GM12878 (cell line): ENCODE measurements around the gene B9D1. TPM values are rescaled to one million over a fixed set of nuclear protein-coding genes. Genes with fewer than 3 reads are reported as not detected.

Experiments used
- ATAC-seq: fragments of 200-7000 bp; cut with Tn5 transposase; 3 replicates; pipeline ENCODE4 v1.9.1; 2020; ENCODE audit warnings: mild to moderate bottlenecking, moderate library complexity
- BruUV-seq: library from RNA; stranded (reverse); fragments of 400-500 nt; replicated peaks from 2 replicates; lab custom pipeline; 2021; lab: Mats Ljungman, UMichigan
- CTCF ChIA-PET: fragments of 300-600 bp; sonication (Branson Sonifier 250); formaldehyde crosslinking; extraction: SDS; loops from one replicate; lab custom pipeline; 2021; ENCODE audit warnings: inconsistent platforms; lab: Yijun Ruan, JAX
- POLR2A ChIA-PET: fragments of 350-600 bp; formaldehyde crosslinking; extraction: SDS; loops from one replicate; lab custom pipeline; 2021; ENCODE audit warnings: inconsistent platforms; lab: Charles Lee
- RAD21 ChIA-PET: fragments of 300-600 bp; sonication (Branson Sonifier 250); formaldehyde crosslinking; loops from one replicate; lab custom pipeline; 2023; ENCODE audit warnings: antibody characterized with exemption; ENCODE audit not compliant: unreplicated experiment; lab: Charles Lee
- SMC1A ChIA-PET: fragments of 300-600 bp; sonication (Branson Sonifier 250); formaldehyde crosslinking; loops from one replicate; lab custom pipeline; 2023; ENCODE audit not compliant: unreplicated experiment, uncharacterized antibody; lab: Charles Lee
- DNase-seq: peaks from one replicate; pipeline ENCODE4 v3.0.0-alpha.2; 2011; ENCODE audit warnings: low read depth, low spot score
- FAIRE-seq: peaks from 3 replicates; lab custom pipeline; 2011; peaks lifted over from hg19 to GRCh38; lab: Jason Lieb, UNC
- H2AFZ ChIP-seq: 2 replicates; pipeline ENCODE4 v1.6.0; 2011; ENCODE audit warnings: low read depth, low read length, control low read depth; ENCODE audit not compliant: control insufficient read depth
- H3K27ac ChIP-seq: 2 replicates; pipeline ENCODE4 v1.5.1; 2011; ENCODE audit warnings: control low read depth; ENCODE audit not compliant: control insufficient read depth, insufficient read depth
- H3K27me3 ChIP-seq, 2 experiments: replicated peaks in 1 of 2; 2 replicates each; pipeline versions ENCODE4 v1.6.0 to v1.6.1; 2011; ENCODE audit warnings: low read length in 1 of 2; ENCODE audit not compliant: control insufficient read depth in 2 of 2, insufficient read depth in 2 of 2
- H3K36me3 ChIP-seq, 2 experiments: 2 replicates each; pipeline ENCODE4 v1.5.1; 2011; ENCODE audit warnings: low read length in 1 of 2; ENCODE audit not compliant: control insufficient read depth in 2 of 2, insufficient read depth in 2 of 2
- H3K4me1 ChIP-seq: 2 replicates; pipeline ENCODE4 v1.6.1; 2011; ENCODE audit warnings: mild to moderate bottlenecking, low read length, moderate library complexity, mixed read lengths; ENCODE audit not compliant: control insufficient read depth, insufficient read depth
- H3K4me2 ChIP-seq: 2 replicates; pipeline ENCODE4 v1.6.0; 2011; ENCODE audit warnings: control low read depth; ENCODE audit not compliant: control insufficient read depth, insufficient read depth
- H3K4me3 ChIP-seq: fragments of 200-600 bp; sonication (generic); 2 replicates; pipeline ENCODE4 v1.5.1; 2016
- H3K79me2 ChIP-seq: 2 replicates; pipeline ENCODE4 v1.6.0; 2011; ENCODE audit warnings: low read length; ENCODE audit not compliant: control insufficient read depth, insufficient read depth
- H3K9ac ChIP-seq: 2 replicates; pipeline ENCODE4 v1.8.0; 2011; ENCODE audit warnings: low read length, control low read depth, mixed read lengths; ENCODE audit not compliant: control insufficient read depth, insufficient read depth
- H3K9me3 ChIP-seq: replicated peaks from 3 replicates; pipeline ENCODE4 v1.5.1; 2011; ENCODE audit warnings: mild to moderate bottlenecking, low read length; ENCODE audit not compliant: control insufficient read depth, insufficient read depth
- H4K20me1 ChIP-seq: 2 replicates; pipeline ENCODE4 v1.6.0; 2011; ENCODE audit not compliant: control insufficient read depth, insufficient read depth
- BACH1 ChIP-seq: fragments of 450-650 bp; IDR thresholded peaks from 2 replicates; pipeline ENCODE4 v1.6.1; 2017; ENCODE audit warnings: mild to moderate bottlenecking, borderline replicate concordance
- CBX3 ChIP-seq: fragments of 200-600 bp; sonication (generic); IDR thresholded peaks from 2 replicates; pipeline ENCODE4 v1.6.1; 2016; ENCODE audit warnings: low read depth, borderline replicate concordance
- CEBPB ChIP-seq, 2 experiments: fragments of 150-350 bp in 1 of 2; IDR thresholded peaks; 2 replicates each; pipeline ENCODE4 v1.6.1; 2012 to 2014; ENCODE audit warnings: low read depth in 2 of 2, low read length in 2 of 2, borderline replicate concordance in 1 of 2, inconsistent platforms in 1 of 2
- CREB1 ChIP-seq: IDR thresholded peaks from 2 replicates; pipeline ENCODE4 v1.6.1; 2012; ENCODE audit warnings: low read depth, mild to moderate bottlenecking, inconsistent platforms
- FOXM1 ChIP-seq: IDR thresholded peaks from 2 replicates; pipeline ENCODE4 v1.6.1; 2012; ENCODE audit warnings: low read depth, mild to moderate bottlenecking, inconsistent platforms, low read length, moderate library complexity
- IKZF2 ChIP-seq, 2 experiments: fragments of 450-650 bp; IDR thresholded peaks; 2 replicates each; pipeline ENCODE4 v1.6.1; 2017; ENCODE audit warnings: mild to moderate bottlenecking in 2 of 2, moderate library complexity in 2 of 2
- IRF4 ChIP-seq: IDR thresholded peaks from 2 replicates; pipeline ENCODE4 v1.6.1; 2011; ENCODE audit warnings: low read depth, low read length
- LARP7 ChIP-seq: fragments of 450-650 bp; IDR thresholded peaks from 2 replicates; pipeline ENCODE4 v1.6.1; 2017; ENCODE audit warnings: mild to moderate bottlenecking
- MEF2A ChIP-seq: IDR thresholded peaks from 2 replicates; pipeline ENCODE4 v1.6.1; 2011; ENCODE audit warnings: low read depth, mild to moderate bottlenecking, low read length, moderate library complexity; ENCODE audit not compliant: insufficient read depth
- MTA3 ChIP-seq: IDR thresholded peaks from 2 replicates; pipeline ENCODE4 v1.6.1; 2012; ENCODE audit warnings: low read length, inconsistent platforms, borderline replicate concordance
- MYC ChIP-seq: IDR thresholded peaks from 2 replicates; pipeline ENCODE4 v1.6.1; 2011; ENCODE audit warnings: mild to moderate bottlenecking, low read length, moderate library complexity, inconsistent platforms; ENCODE audit not compliant: insufficient read depth, insufficient replicate concordance, insufficient read length, severe bottlenecking
- NFYA ChIP-seq: IDR thresholded peaks from 2 replicates; pipeline ENCODE4 v1.6.1; 2011; ENCODE audit warnings: low read depth, mild to moderate bottlenecking, low read length, improper control_type of control experiment, borderline replicate concordance
- RAD21 ChIP-seq: IDR thresholded peaks from 2 replicates; pipeline ENCODE4 v1.6.1; 2011; ENCODE audit warnings: mild to moderate bottlenecking, low read depth, low read length, moderate library complexity; ENCODE audit not compliant: insufficient read depth
- SIN3A ChIP-seq: IDR thresholded peaks from 2 replicates; pipeline ENCODE4 v1.6.1; 2012; ENCODE audit warnings: low read depth, low read length, improper control_type of control experiment
- YBX1 ChIP-seq: fragments of 450-650 bp; IDR thresholded peaks from 2 replicates; pipeline ENCODE4 v1.6.1; 2016; ENCODE audit warnings: antibody characterized with exemption
- YY1 ChIP-seq: IDR thresholded peaks from 2 replicates; pipeline ENCODE4 v1.6.1; 2011; ENCODE audit warnings: low read depth, mild to moderate bottlenecking, low read length
- WGBS: methylation state at CpG from one replicate; pipeline ENCODE4 v1.1.6; 2016; ENCODE audit warnings: low lambda C conversion rate; ENCODE audit not compliant: insufficient replicate concordance, insufficient coverage; ENCODE audit errors: missing lambda C conversion rate; 5-methylcytosine and 5-hydroxymethylcytosine counted together
- in situ Hi-C: fragments of 300-500 bp; cut with MboI; formaldehyde crosslinking; loops from 9 replicates; pipeline ENCODE4 v1.14.3; 2018; ENCODE audit warnings: mixed read lengths
- intact Hi-C: fragments of 100-400 bp; cut with micrococcal nuclease; formaldehyde crosslinking; loops from one replicate; pipeline ENCODE4 v1.14.2; 2022; ENCODE audit not compliant: unreplicated experiment
- polyA plus RNA-seq, 11 experiments: library from polyadenylated mRNA; depleted of rRNA in 4 of 11; unstranded in 6 of 11; stranded (reverse) in 5 of 11; fragments of >200 nt; fragmentation: Nextera tagmentation in 4 of 11; fragmentation: Illumina TruSeq in 1 of 11; extraction: Ambion mirVana in 4 of 11; extraction: Trizol in 1 of 11; gene quantifications; 1 replicate in 1 of 11; 2 replicates in 10 of 11; pipeline versions ENCODE4 v1.2.1 to v1.2.3, GENCODE V29; 2011 to 2016; ENCODE audit warnings: inconsistent platforms in 2 of 11, missing spikeins in 2 of 11, low read depth in 1 of 11
- total RNA-seq, 4 experiments: library from RNA; depleted of rRNA in 3 of 4; stranded (reverse); fragments of >200 nt in 3 of 4; fragmentation: Illumina TruSeq in 1 of 4; extraction: Trizol in 1 of 4; gene quantifications; 2 replicates each; pipeline versions ENCODE4 v1.2.1 to v1.2.3, GENCODE V29; 2013 to 2021
- TF ChIP-seq, protein P1 (sequence below): IDR thresholded peaks from 2 replicates; pipeline ENCODE4 v1.6.1; 2012; ENCODE audit warnings: low read depth, low read length, improper control_type of control experiment
- TF ChIP-seq, protein P2 (sequence below): fragments of 450-650 bp; IDR thresholded peaks from 2 replicates; pipeline ENCODE4 v1.6.1; 2017; ENCODE audit warnings: mild to moderate bottlenecking
- TF ChIP-seq, protein P3 (sequence below): IDR thresholded peaks from 2 replicates; pipeline ENCODE4 v1.6.1; 2012; ENCODE audit warnings: mild to moderate bottlenecking, low read depth, low read length

The B9D1 gene
- total and polyA plus RNA-seq, 10 of the 15 experiments (the other 5 are each of a cell fraction or from before 2014, with no cell fraction given): 5.9 to 18.3 (median 9.8) TPM

DNA sequence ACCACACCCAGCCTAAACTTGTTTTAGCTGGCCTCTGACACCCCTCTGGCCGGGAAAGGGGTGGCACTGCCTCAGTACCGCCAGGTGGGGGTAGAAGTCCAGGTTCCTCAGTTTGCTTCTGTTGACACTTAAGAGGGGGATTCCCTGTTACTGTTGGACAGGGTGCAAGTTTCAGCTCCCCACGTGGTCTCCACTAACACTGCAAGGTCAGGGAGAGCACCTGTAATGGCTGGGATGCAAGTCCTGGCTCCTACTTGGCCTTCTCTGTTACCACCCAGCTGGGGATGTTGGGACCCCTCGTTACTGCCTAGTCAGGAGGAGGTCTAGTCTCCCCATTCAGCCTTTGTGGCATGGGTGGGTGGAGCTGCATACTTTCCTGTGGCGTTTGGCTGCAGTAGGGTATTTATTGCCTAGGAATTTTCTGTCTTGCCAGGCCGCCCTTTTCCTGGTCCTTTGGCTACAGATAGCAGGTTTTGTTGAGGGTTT is 35.1 kb upstream of the B9D1 start (continued):
- TF ChIP-seq, protein P1, sequence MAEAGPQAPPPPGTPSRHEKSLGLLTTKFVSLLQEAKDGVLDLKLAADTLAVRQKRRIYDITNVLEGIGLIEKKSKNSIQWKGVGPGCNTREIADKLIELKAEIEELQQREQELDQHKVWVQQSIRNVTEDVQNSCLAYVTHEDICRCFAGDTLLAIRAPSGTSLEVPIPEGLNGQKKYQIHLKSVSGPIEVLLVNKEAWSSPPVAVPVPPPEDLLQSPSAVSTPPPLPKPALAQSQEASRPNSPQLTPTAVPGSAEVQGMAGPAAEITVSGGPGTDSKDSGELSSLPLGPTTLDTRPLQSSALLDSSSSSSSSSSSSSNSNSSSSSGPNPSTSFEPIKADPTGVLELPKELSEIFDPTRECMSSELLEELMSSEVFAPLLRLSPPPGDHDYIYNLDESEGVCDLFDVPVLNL: no peak
- no peak for TF ChIP-seq CREB1

DNA sequence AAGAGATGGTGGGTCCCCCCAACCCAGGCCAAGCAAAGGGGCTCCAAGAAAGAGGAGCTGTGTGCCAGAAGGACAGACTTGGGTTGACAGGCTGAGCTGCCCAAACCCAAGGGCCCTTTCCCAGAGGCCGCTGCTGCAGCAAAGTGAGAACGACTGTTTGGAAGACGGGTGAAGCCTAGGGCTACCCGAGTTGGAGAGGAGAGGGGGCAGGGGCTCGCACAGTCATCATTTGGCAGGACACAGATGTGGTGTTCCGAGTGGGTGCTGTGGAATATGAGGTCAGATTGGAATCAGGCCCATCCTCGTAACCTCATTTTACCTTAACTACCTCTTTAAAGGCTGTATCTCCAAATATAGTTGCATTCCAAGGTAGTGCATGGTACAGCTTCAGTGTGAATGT is 29.8 kb upstream of the B9D1 start:
- 0 out of 2 replicates have a peak, but pooled peaks cover under 1% of the 10 kb centered on the region for H3K4me1 ChIP-seq
- H3K36me3 ChIP-seq: no peaks in the 10 kb centered on the region
- TF ChIP-seq YY1 (no peak), YBX1 (no peak), LARP7 (no peak), IRF4 (no peak), MTA3 (no peak), FOXM1 (no peak), IKZF2 (IDR thresholded peaks at IDR 0.05) (no peak), BACH1 (no peak), RAD21 (no peak), MYC (no peak), CBX3 (no peak), CEBPB (IDR thresholded peaks at IDR 0.05; ENCODE audit: borderline replicate concordance in 1 of 2, low read depth in 2 of 2, low read length in 2 of 2) (no peak), SIN3A (no peak), NFYA (no peak), MEF2A (no peak)
- TF ChIP-seq, protein P2, sequence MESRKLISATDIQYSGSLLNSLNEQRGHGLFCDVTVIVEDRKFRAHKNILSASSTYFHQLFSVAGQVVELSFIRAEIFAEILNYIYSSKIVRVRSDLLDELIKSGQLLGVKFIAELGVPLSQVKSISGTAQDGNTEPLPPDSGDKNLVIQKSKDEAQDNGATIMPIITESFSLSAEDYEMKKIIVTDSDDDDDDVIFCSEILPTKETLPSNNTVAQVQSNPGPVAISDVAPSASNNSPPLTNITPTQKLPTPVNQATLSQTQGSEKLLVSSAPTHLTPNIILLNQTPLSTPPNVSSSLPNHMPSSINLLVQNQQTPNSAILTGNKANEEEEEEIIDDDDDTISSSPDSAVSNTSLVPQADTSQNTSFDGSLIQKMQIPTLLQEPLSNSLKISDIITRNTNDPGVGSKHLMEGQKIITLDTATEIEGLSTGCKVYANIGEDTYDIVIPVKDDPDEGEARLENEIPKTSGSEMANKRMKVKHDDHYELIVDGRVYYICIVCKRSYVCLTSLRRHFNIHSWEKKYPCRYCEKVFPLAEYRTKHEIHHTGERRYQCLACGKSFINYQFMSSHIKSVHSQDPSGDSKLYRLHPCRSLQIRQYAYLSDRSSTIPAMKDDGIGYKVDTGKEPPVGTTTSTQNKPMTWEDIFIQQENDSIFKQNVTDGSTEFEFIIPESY: no peak
- TF ChIP-seq, protein P3, sequence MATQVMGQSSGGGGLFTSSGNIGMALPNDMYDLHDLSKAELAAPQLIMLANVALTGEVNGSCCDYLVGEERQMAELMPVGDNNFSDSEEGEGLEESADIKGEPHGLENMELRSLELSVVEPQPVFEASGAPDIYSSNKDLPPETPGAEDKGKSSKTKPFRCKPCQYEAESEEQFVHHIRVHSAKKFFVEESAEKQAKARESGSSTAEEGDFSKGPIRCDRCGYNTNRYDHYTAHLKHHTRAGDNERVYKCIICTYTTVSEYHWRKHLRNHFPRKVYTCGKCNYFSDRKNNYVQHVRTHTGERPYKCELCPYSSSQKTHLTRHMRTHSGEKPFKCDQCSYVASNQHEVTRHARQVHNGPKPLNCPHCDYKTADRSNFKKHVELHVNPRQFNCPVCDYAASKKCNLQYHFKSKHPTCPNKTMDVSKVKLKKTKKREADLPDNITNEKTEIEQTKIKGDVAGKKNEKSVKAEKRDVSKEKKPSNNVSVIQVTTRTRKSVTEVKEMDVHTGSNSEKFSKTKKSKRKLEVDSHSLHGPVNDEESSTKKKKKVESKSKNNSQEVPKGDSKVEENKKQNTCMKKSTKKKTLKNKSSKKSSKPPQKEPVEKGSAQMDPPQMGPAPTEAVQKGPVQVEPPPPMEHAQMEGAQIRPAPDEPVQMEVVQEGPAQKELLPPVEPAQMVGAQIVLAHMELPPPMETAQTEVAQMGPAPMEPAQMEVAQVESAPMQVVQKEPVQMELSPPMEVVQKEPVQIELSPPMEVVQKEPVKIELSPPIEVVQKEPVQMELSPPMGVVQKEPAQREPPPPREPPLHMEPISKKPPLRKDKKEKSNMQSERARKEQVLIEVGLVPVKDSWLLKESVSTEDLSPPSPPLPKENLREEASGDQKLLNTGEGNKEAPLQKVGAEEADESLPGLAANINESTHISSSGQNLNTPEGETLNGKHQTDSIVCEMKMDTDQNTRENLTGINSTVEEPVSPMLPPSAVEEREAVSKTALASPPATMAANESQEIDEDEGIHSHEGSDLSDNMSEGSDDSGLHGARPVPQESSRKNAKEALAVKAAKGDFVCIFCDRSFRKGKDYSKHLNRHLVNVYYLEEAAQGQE: no peak
- intact Hi-C loops: no loop called here
- ATAC-seq: no peak
- ChIA-PET POLR2A (no interaction called here), RAD21 (no interaction called here), SMC1A (no interaction called here), CTCF (no interaction called here)
- no peak overlapping the region for H3K27ac ChIP-seq
- in situ Hi-C loops: no loop called here
- no peak overlapping the region for H2AFZ ChIP-seq
- 26% methylated on average over 7 of the region's 7 CpGs for WGBS
- no peak overlapping the region for H3K4me3 ChIP-seq
- H3K27me3 ChIP-seq: peaks cover 0 to 1% of the 10 kb centered on the region in 2 experiments; a peak in 1 of 4 replicates
- no peak overlapping the region for H3K9ac ChIP-seq
- H3K4me2 ChIP-seq: no peak overlapping the region
- H3K9me3 ChIP-seq: no peaks in the 10 kb centered on the region
- no peaks in the 10 kb centered on the region for H3K79me2 ChIP-seq
- DNase-seq: no peak
- H4K20me1 ChIP-seq: no peaks in the 10 kb centered on the region
- BruUV-seq: no TSS peak
- FAIRE-seq: no peak
